HepG2 (cell line): ENCODE data around the gene KCNC2. TPM values are rescaled to one million over a fixed set of nuclear protein-coding genes. Genes with fewer than 3 reads are reported as not detected.

Experiments used
- ATAC-seq: fragments of 200-7000 bp; cut with Tn5 transposase; 3 replicates; pipeline ENCODE4 v1.9.1; 2020; ENCODE audit warnings: mild to moderate bottlenecking, moderate library complexity
- BruUV-seq: library from RNA; stranded (reverse); fragments of 400-500 nt; replicated peaks from 2 replicates; lab custom pipeline; 2021; lab: Mats Ljungman, UMichigan
- CTCF ChIA-PET: fragments of 300-600 bp; formaldehyde crosslinking; extraction: SDS; loops from one replicate; lab custom pipeline; 2021; ENCODE audit warnings: low total read pairs, inconsistent platforms, low intra/inter-chr PET ratio; lab: Yijun Ruan, JAX
- POLR2A ChIA-PET: fragments of 350-600 bp; sonication (Branson Sonifier 250); formaldehyde crosslinking; loops from one replicate; lab custom pipeline; 2020; ENCODE audit warnings: antibody characterized with exemption, inconsistent platforms; lab: Yijun Ruan, JAX
- DNase-seq: peaks from one replicate; pipeline ENCODE4 v3.0.0-alpha.2; 2015; ENCODE audit warnings: low spot score
- FAIRE-seq: peaks from 3 replicates; lab custom pipeline; 2011; peaks lifted over from hg19 to GRCh38; lab: Jason Lieb, UNC
- H2AFZ ChIP-seq: one replicate; pipeline ENCODE4 v1.6.1; 2011; ENCODE audit warnings: low read length, inconsistent platforms
- H3K27ac ChIP-seq: fragments of 300-600 bp; 3 replicates; pipeline ENCODE4 v1.8.0; 2011; ENCODE audit warnings: mixed run types, mild to moderate bottlenecking, mixed read lengths, low read length, inconsistent platforms; ENCODE audit not compliant: insufficient read depth; ENCODE audit errors: extremely low read length
- H3K27me3 ChIP-seq, 2 experiments: fragments of 200-600 bp in 1 of 2; 2 replicates in 1 of 2; 3 replicates in 1 of 2; pipeline versions ENCODE4 v1.6.0 to v1.8.0; 2011; ENCODE audit warnings: low read length in 2 of 2, mild to moderate bottlenecking in 2 of 2, moderate library complexity in 2 of 2, inconsistent platforms in 1 of 2; ENCODE audit not compliant: insufficient read depth in 2 of 2, control insufficient read depth in 1 of 2
- H3K36me3 ChIP-seq, 2 experiments: fragments of 200-600 bp in 1 of 2; replicated peaks in 1 of 2; 2 replicates in 1 of 2; 3 replicates in 1 of 2; pipeline versions ENCODE4 v1.5.1 to v1.8.0; 2011; ENCODE audit warnings: low read length in 2 of 2, inconsistent platforms in 1 of 2; ENCODE audit not compliant: insufficient read depth in 2 of 2, control insufficient read depth in 1 of 2
- H3K4me1 ChIP-seq: 2 replicates; pipeline ENCODE4 v1.5.1; 2012; ENCODE audit warnings: low read length, inconsistent platforms; ENCODE audit not compliant: insufficient read depth
- H3K4me2 ChIP-seq: 2 replicates; pipeline ENCODE4 v1.6.0; 2011; ENCODE audit warnings: low read depth, low read length, inconsistent platforms
- H3K4me3 ChIP-seq, 3 experiments: fragments of 200-600 bp in 1 of 3; sonication (generic), shearing (Covaris generic) in 1 of 3; replicated peaks in 1 of 3; 2 replicates each; pipeline ENCODE4 v1.5.1; 2011 to 2016; ENCODE audit warnings: low read length in 3 of 3, inconsistent platforms in 2 of 3, low read depth in 2 of 3, mild to moderate bottlenecking in 2 of 3, control low read depth in 1 of 3, mixed read lengths in 1 of 3; ENCODE audit not compliant: insufficient read depth in 1 of 3
- H3K79me2 ChIP-seq: one replicate; pipeline ENCODE4 v1.6.1; 2011; ENCODE audit warnings: low read length, inconsistent platforms; ENCODE audit not compliant: insufficient read depth
- H3K9ac ChIP-seq: 2 replicates; pipeline ENCODE4 v1.6.0; 2011; ENCODE audit warnings: mild to moderate bottlenecking, low read depth, low read length, inconsistent platforms; ENCODE audit not compliant: insufficient read depth
- H3K9me3 ChIP-seq: 2 replicates; pipeline ENCODE4 v1.5.1; 2012; ENCODE audit warnings: mild to moderate bottlenecking, low read length
- H4K20me1 ChIP-seq: 2 replicates; pipeline ENCODE4 v1.6.0; 2011; ENCODE audit warnings: inconsistent platforms, mild to moderate bottlenecking, low read length, moderate library complexity; ENCODE audit not compliant: insufficient read depth
- CBFB ChIP-seq: sonication (generic); formaldehyde crosslinking; IDR thresholded peaks from 2 replicates; pipeline ENCODE4 v1.4.0; 2020; ENCODE audit warnings: missing genetic modification reagents
- EP300 ChIP-seq, 3 experiments: sonication (generic) in 1 of 3; formaldehyde crosslinking in 1 of 3; IDR thresholded peaks; 2 replicates each; pipeline versions ENCODE4 v1.5.1 to v1.6.1; 2011 to 2020; ENCODE audit warnings: low read depth in 2 of 3, low read length in 2 of 3, borderline replicate concordance in 1 of 3, improper control_type of control experiment in 1 of 3, mild to moderate bottlenecking in 1 of 3, missing genetic modification reagents in 1 of 3, moderate library complexity in 1 of 3
- KAT7 ChIP-seq: IDR thresholded peaks from 2 replicates; pipeline ENCODE4 v1.6.1; 2018; ENCODE audit warnings: borderline replicate concordance, missing compliant biosample characterization
- KDM6A ChIP-seq: IDR thresholded peaks from 2 replicates; pipeline ENCODE4 v1.6.1; 2016; ENCODE audit warnings: low read depth
- NFYB ChIP-seq: sonication (generic); formaldehyde crosslinking; IDR thresholded peaks from 2 replicates; pipeline ENCODE4 v1.4.0; 2020; ENCODE audit warnings: missing genetic modification reagents
- RARA ChIP-seq: IDR thresholded peaks from 2 replicates; pipeline ENCODE4 v1.6.1; 2016; ENCODE audit warnings: missing genetic modification reagents, missing compliant biosample characterization
- REPIN1 ChIP-seq: sonication (generic); formaldehyde crosslinking; IDR thresholded peaks from 2 replicates; pipeline ENCODE4 v1.8.0; 2022; ENCODE audit warnings: missing genetic modification reagents, low read depth, mild to moderate bottlenecking, borderline replicate concordance
- SATB2 ChIP-seq: sonication (generic); formaldehyde crosslinking; IDR thresholded peaks from 2 replicates; pipeline ENCODE4 v1.5.0; 2020; ENCODE audit warnings: missing genetic modification reagents
- SNRNP70 ChIP-seq: fragments of 200-400 bp; formaldehyde crosslinking; IDR thresholded peaks from 2 replicates; pipeline ENCODE4 v1.6.1; 2017; ENCODE audit warnings: mild to moderate bottlenecking, low read depth, low read length, moderate library complexity
- ZFAT ChIP-seq: sonication (generic); formaldehyde crosslinking; conservative IDR thresholded peaks from 2 replicates; pipeline ENCODE4 v1.8.1; 2023; ENCODE audit warnings: missing genetic modification reagents, inconsistent platforms
- ZFX ChIP-seq: sonication (generic); formaldehyde crosslinking; IDR thresholded peaks from 2 replicates; pipeline ENCODE4 v1.4.0; 2020; ENCODE audit warnings: mild to moderate bottlenecking, low read depth, missing genetic modification reagents, moderate library complexity
- ZNF180 ChIP-seq: sonication (generic); formaldehyde crosslinking; IDR thresholded peaks from 2 replicates; pipeline ENCODE4 v1.4.0; 2020; ENCODE audit warnings: low read depth, missing genetic modification reagents, borderline replicate concordance
- ZNF225 ChIP-seq: sonication (generic); formaldehyde crosslinking; IDR thresholded peaks from 2 replicates; pipeline ENCODE4 v1.4.0; 2020; ENCODE audit warnings: mild to moderate bottlenecking, missing genetic modification reagents
- ZNF343 ChIP-seq: sonication (generic); formaldehyde crosslinking; IDR thresholded peaks from 2 replicates; pipeline ENCODE4 v1.4.0; 2020; ENCODE audit warnings: mild to moderate bottlenecking, missing genetic modification reagents
- ZNF678 ChIP-seq: sonication (generic); formaldehyde crosslinking; IDR thresholded peaks from 2 replicates; pipeline ENCODE4 v1.4.0; 2020; ENCODE audit warnings: mild to moderate bottlenecking, missing genetic modification reagents
- ZNF766 ChIP-seq: sonication (generic); formaldehyde crosslinking; IDR thresholded peaks from 2 replicates; pipeline ENCODE4 v1.5.0; 2020; ENCODE audit warnings: missing genetic modification reagents, borderline replicate concordance
- WGBS: methylation state at CpG from one replicate; pipeline ENCODE4 v1.1.6; 2017; ENCODE audit warnings: low lambda C conversion rate; 5-methylcytosine and 5-hydroxymethylcytosine counted together
- in situ Hi-C: cut with HindIII; loops from 2 replicates; pipeline ENCODE4 v1.10.0; 2017; ENCODE audit warnings: low pct_unique_long_range_greater_than_20kb; ENCODE audit not compliant: extremely low pct_ligation_motif_present
- intact Hi-C: fragments of 100-400 bp; cut with micrococcal nuclease; formaldehyde crosslinking; loops from one replicate; pipeline ENCODE4 v1.10.0; 2022; ENCODE audit not compliant: unreplicated experiment
- polyA plus RNA-seq, 8 experiments: library from polyadenylated mRNA; depleted of rRNA in 3 of 8; stranded (reverse) in 7 of 8; unstranded in 1 of 8; fragments of >200 nt; fragmentation: Illumina TruSeq in 4 of 8; extraction: Trizol in 4 of 8; gene quantifications; 2 replicates each; pipeline versions ENCODE4 v1.2.1 to v1.2.3, GENCODE V29; 2011 to 2016; ENCODE audit warnings: low read depth in 4 of 8, missing spikeins in 1 of 8, mixed read lengths in 1 of 8; ENCODE audit not compliant: insufficient read depth in 1 of 8
- total RNA-seq, 5 experiments: library from RNA; depleted of rRNA; stranded (reverse); fragments of >200 nt; fragmentation: Illumina TruSeq; extraction: Trizol; gene quantifications; 2 replicates each; pipeline ENCODE4 v1.2.3, GENCODE V29; 2016; ENCODE audit warnings: low read depth in 1 of 5
- TF ChIP-seq, protein P1 (sequence below): sonication (generic); formaldehyde crosslinking; IDR thresholded peaks from 2 replicates; pipeline ENCODE4 v1.4.0; 2020; ENCODE audit warnings: mild to moderate bottlenecking, low read depth, missing genetic modification reagents
- TF ChIP-seq, protein P2 (sequence below): sonication (generic); formaldehyde crosslinking; IDR thresholded peaks from 2 replicates; pipeline ENCODE4 v1.8.0; 2022; ENCODE audit warnings: mild to moderate bottlenecking, missing genetic modification reagents; ENCODE audit not compliant: insufficient replicate concordance
- TF ChIP-seq, protein P3 (sequence below): sonication (generic); formaldehyde crosslinking; IDR thresholded peaks from 2 replicates; pipeline ENCODE4 v1.5.0; 2020; ENCODE audit warnings: missing genetic modification reagents

Gene KCNC2
- total and polyA plus RNA-seq, 2 of the 13 experiments (the other 11 are each of a cell fraction or from before 2014, with no cell fraction given), result not detected

DNA sequence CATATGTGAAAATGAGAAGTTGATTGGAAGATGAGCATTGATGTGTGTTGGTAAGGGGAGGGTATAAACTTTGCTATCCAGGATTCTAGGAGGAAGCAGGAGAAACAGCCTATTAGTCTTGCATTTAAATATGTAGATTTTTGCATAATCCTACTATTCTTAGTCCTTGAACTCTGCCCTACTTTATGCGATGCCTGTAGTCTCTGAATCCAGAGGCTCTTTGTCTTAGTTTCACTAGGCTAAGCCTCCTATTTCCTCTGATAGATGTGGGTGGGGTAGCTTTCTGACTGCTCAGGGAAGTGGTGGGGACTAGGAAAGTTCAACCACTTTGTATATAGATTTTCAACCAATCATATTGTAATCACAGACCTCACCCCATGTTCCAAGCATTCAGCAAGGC lies 49.5 kb upstream of the KCNC2 start:
- Histone ChIP-seq H3K27me3 (no peaks in the 10 kb centered on the region), H3K79me2 (no peaks in the 10 kb centered on the region), H3K36me3 (no peaks in the 10 kb centered on the region), H3K4me3 (no peak overlapping the region), H3K4me2 (no peak overlapping the region), H3K9me3 (no peaks in the 10 kb centered on the region), H4K20me1 (no peaks in the 10 kb centered on the region), H3K9ac (no peak overlapping the region), H2AFZ (no peak overlapping the region), H3K27ac (no peak overlapping the region), H3K4me1 (no peaks in the 10 kb centered on the region)
- intact Hi-C loops (no loop called here), in situ Hi-C loops (no loop called here)
- no TSS peak for BruUV-seq
- DNase-seq (no peak), FAIRE-seq (no peak), ATAC-seq (no peak)
- ChIA-PET POLR2A (no interaction called here), CTCF (no interaction called here)
- TF ChIP-seq SATB2 (no peak), ZNF343 (CRISPR knock-in tag) (no peak), ZNF678 (CRISPR knock-in tag) (no peak), ZFX (CRISPR knock-in tag) (no peak), CBFB (CRISPR knock-in tag) (no peak), ZFAT (no peak), ZNF225 (CRISPR knock-in tag) (no peak), SNRNP70 (no peak), EP300 (IDR thresholded peaks at IDR 0.05; ENCODE audit: low read depth in 2 of 2, low read length in 2 of 2) (no peak), EP300 (CRISPR knock-in tag; IDR thresholded peaks at IDR 0.05; ENCODE audit: borderline replicate concordance) (no peak), ZNF766 (CRISPR knock-in tag) (no peak), KDM6A (no peak), RARA (CRISPR knock-in tag) (no peak), KAT7 (CRISPR knock-in tag) (no peak), ZNF180 (CRISPR knock-in tag) (no peak), REPIN1 (CRISPR knock-in tag) (no peak), NFYB (CRISPR knock-in tag) (no peak)
- TF ChIP-seq, protein P1, sequence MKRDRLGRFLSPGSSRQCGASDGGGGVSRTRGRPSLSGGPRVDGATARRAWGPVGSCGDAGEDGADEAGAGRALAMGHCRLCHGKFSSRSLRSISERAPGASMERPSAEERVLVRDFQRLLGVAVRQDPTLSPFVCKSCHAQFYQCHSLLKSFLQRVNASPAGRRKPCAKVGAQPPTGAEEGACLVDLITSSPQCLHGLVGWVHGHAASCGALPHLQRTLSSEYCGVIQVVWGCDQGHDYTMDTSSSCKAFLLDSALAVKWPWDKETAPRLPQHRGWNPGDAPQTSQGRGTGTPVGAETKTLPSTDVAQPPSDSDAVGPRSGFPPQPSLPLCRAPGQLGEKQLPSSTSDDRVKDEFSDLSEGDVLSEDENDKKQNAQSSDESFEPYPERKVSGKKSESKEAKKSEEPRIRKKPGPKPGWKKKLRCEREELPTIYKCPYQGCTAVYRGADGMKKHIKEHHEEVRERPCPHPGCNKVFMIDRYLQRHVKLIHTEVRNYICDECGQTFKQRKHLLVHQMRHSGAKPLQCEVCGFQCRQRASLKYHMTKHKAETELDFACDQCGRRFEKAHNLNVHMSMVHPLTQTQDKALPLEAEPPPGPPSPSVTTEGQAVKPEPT (CRISPR knock-in tag), result no peak
- TF ChIP-seq, protein P2, sequence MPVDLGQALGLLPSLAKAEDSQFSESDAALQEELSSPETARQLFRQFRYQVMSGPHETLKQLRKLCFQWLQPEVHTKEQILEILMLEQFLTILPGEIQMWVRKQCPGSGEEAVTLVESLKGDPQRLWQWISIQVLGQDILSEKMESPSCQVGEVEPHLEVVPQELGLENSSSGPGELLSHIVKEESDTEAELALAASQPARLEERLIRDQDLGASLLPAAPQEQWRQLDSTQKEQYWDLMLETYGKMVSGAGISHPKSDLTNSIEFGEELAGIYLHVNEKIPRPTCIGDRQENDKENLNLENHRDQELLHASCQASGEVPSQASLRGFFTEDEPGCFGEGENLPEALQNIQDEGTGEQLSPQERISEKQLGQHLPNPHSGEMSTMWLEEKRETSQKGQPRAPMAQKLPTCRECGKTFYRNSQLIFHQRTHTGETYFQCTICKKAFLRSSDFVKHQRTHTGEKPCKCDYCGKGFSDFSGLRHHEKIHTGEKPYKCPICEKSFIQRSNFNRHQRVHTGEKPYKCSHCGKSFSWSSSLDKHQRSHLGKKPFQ (CRISPR knock-in tag), result no peak
- TF ChIP-seq, protein P3, sequence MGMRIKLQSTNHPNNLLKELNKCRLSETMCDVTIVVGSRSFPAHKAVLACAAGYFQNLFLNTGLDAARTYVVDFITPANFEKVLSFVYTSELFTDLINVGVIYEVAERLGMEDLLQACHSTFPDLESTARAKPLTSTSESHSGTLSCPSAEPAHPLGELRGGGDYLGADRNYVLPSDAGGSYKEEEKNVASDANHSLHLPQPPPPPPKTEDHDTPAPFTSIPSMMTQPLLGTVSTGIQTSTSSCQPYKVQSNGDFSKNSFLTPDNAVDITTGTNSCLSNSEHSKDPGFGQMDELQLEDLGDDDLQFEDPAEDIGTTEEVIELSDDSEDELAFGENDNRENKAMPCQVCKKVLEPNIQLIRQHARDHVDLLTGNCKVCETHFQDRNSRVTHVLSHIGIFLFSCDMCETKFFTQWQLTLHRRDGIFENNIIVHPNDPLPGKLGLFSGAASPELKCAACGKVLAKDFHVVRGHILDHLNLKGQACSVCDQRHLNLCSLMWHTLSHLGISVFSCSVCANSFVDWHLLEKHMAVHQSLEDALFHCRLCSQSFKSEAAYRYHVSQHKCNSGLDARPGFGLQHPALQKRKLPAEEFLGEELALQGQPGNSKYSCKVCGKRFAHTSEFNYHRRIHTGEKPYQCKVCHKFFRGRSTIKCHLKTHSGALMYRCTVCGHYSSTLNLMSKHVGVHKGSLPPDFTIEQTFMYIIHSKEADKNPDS, result no peak
- 30% methylated on average over 1 of the region's 1 CpG for WGBS
